Stomach (tissue), 4 donors: ENCODE results near the gene TCL1B.

Experiments used
- CTCF ChIP-seq, 7 experiments: fragments of 450-650 bp in 4 of 7; fragments of 200-600 bp in 3 of 7; sonication (generic) in 3 of 7; IDR thresholded peaks; one replicate each; pipeline ENCODE4 v1.5.1; 2016 to 2019; ENCODE audit warnings: antibody characterized with exemption in 7 of 7, control low read depth in 2 of 7, mild to moderate bottlenecking in 1 of 7
- EP300 ChIP-seq: sonication (generic); formaldehyde crosslinking; IDR thresholded peaks from one replicate; pipeline ENCODE4 v1.6.1; 2017; ENCODE audit warnings: antibody characterized with exemption
- POLR2A ChIP-seq, 4 donors: fragments of 450-650 bp; IDR thresholded peaks; one replicate each; pipeline ENCODE4 v1.6.1; 2016; ENCODE audit warnings: antibody characterized with exemption in 4 of 4, control low read depth in 2 of 4, mild to moderate bottlenecking in 1 of 4, moderate library complexity in 1 of 4
- POLR2AphosphoS5 ChIP-seq, 3 donors: sonication (generic); formaldehyde crosslinking; IDR thresholded peaks; one replicate each; pipeline ENCODE4 v1.6.1; 2016; ENCODE audit warnings: antibody characterized with exemption in 3 of 3

GRCh38 chr14:95741781-95742180 lies 55.6 kb downstream of the TCL1B start:
- TF ChIP-seq CTCF (IDR thresholded peaks at IDR 0.05) (no peak), POLR2AphosphoS5 (IDR thresholded peaks at IDR 0.05) (no peak), EP300 (no peak), POLR2A (IDR thresholded peaks at IDR 0.05) (no peak)
